Endothelial cell of umbilical vein (primary cell): Measurements from ENCODE around the gene QSOX2. TPM values are rescaled to one million over a fixed set of nuclear protein-coding genes. Genes with fewer than 3 reads are reported as not detected.

Source experiments
- BruUV-seq: library from RNA; stranded (reverse); fragments of 400-500 nt; replicated peaks from 2 replicates; lab custom pipeline; 2021; lab: Mats Ljungman, UMichigan
- CTCF ChIA-PET: fragments of 300-600, 350-600 bp; sonication (Branson Sonifier 250); formaldehyde crosslinking; loops from one replicate; lab custom pipeline; 2021; ENCODE audit warnings: antibody characterized with exemption, inconsistent platforms; lab: Charles Lee
- POLR2A ChIA-PET: fragments of 300-600, 350-600 bp; sonication (Branson Sonifier 250); formaldehyde crosslinking; loops from one replicate; lab custom pipeline; 2021; ENCODE audit warnings: antibody characterized with exemption, inconsistent platforms; lab: Charles Lee
- DNase-seq: peaks from one replicate; pipeline ENCODE4 v3.0.0-alpha.2; 2011; ENCODE audit warnings: low read depth, low spot score
- FAIRE-seq: peaks from 2 replicates; lab custom pipeline; 2011; peaks lifted over from hg19 to GRCh38; lab: Jason Lieb, UNC
- H2AFZ ChIP-seq: 2 replicates; pipeline ENCODE4 v1.6.0; 2012; ENCODE audit warnings: low read depth, low read length, control low read depth, inconsistent platforms
- H3K27ac ChIP-seq: 2 replicates; pipeline ENCODE4 v1.5.1; 2011; ENCODE audit warnings: low read depth, mild to moderate bottlenecking, control low read depth, low read length, moderate library complexity; ENCODE audit not compliant: insufficient read depth
- H3K27me3 ChIP-seq, 2 experiments: 2 replicates each; pipeline versions ENCODE4 v1.6.0 to v1.6.1; 2011; ENCODE audit warnings: low read length in 2 of 2, mixed read lengths in 1 of 2; ENCODE audit not compliant: control insufficient read depth in 2 of 2, insufficient read depth in 2 of 2
- H3K36me3 ChIP-seq, 2 experiments: 2 replicates in 1 of 2; 3 replicates in 1 of 2; pipeline ENCODE4 v1.5.1; 2011; ENCODE audit warnings: low read length in 2 of 2, mild to moderate bottlenecking in 1 of 2, moderate library complexity in 1 of 2; ENCODE audit not compliant: control insufficient read depth in 2 of 2, insufficient read depth in 2 of 2; ENCODE audit errors: extremely low read depth in 1 of 2
- H3K4me1 ChIP-seq: 3 replicates; pipeline ENCODE4 v1.5.1; 2011; ENCODE audit warnings: mild to moderate bottlenecking, low read length; ENCODE audit not compliant: control insufficient read depth, insufficient read depth; ENCODE audit errors: extremely low read depth
- H3K4me2 ChIP-seq: 2 replicates; pipeline ENCODE4 v1.6.1; 2011; ENCODE audit warnings: low read length, control low read depth, mixed read lengths; ENCODE audit not compliant: insufficient read depth
- H3K4me3 ChIP-seq, 3 experiments: fragments of 200-600 bp in 1 of 3; sonication (generic), shearing (Covaris generic) in 1 of 3; replicated peaks in 1 of 3; 2 replicates each; pipeline ENCODE4 v1.5.1; 2011 to 2016; ENCODE audit warnings: control low read depth in 3 of 3, low read length in 3 of 3, mild to moderate bottlenecking in 2 of 3, inconsistent platforms in 1 of 3, low read depth in 1 of 3, moderate library complexity in 1 of 3; ENCODE audit not compliant: insufficient read depth in 1 of 3
- H3K79me2 ChIP-seq: 2 replicates; pipeline ENCODE4 v1.6.0; 2012; ENCODE audit warnings: low read length, inconsistent platforms; ENCODE audit not compliant: control insufficient read depth, insufficient read depth
- H3K9ac ChIP-seq: replicated peaks from 2 replicates; pipeline ENCODE3; 2011; ENCODE audit warnings: low read length, control low read depth; ENCODE audit not compliant: insufficient read depth; ENCODE audit errors: extremely low read depth
- H3K9me1 ChIP-seq: replicated peaks from 3 replicates; pipeline ENCODE4 v1.6.0; 2011; ENCODE audit warnings: mild to moderate bottlenecking, low read length; ENCODE audit not compliant: control insufficient read depth, insufficient read depth; ENCODE audit errors: extremely low read depth
- H3K9me3 ChIP-seq: replicated peaks from 2 replicates; pipeline ENCODE4 v1.5.1; 2012; ENCODE audit warnings: low read length, inconsistent platforms; ENCODE audit not compliant: control insufficient read depth, insufficient read depth
- H4K20me1 ChIP-seq: replicated peaks from 2 replicates; pipeline ENCODE3; 2011; ENCODE audit warnings: mild to moderate bottlenecking, low read length; ENCODE audit not compliant: control insufficient read depth, insufficient read depth; ENCODE audit errors: extremely low read depth
- EZH2 ChIP-seq: IDR thresholded peaks from 2 replicates; pipeline ENCODE4 v1.6.1; 2012; ENCODE audit warnings: borderline replicate concordance, low read depth, mild to moderate bottlenecking, moderate library complexity, low read length, inconsistent platforms; ENCODE audit not compliant: severe bottlenecking
- FOS ChIP-seq: IDR thresholded peaks from 2 replicates; pipeline ENCODE4 v1.6.1; 2011; ENCODE audit warnings: mild to moderate bottlenecking, low read length, moderate library complexity, borderline replicate concordance; ENCODE audit not compliant: insufficient read depth
- GATA2 ChIP-seq: IDR thresholded peaks from 2 replicates; pipeline ENCODE4 v1.7.0; 2011; ENCODE audit warnings: low read depth, mild to moderate bottlenecking, moderate library complexity, mixed read lengths, low read length; ENCODE audit not compliant: insufficient read length, insufficient read depth
- JUN ChIP-seq: IDR thresholded peaks from 2 replicates; pipeline ENCODE4 v1.6.1; 2011; ENCODE audit warnings: borderline replicate concordance, low read depth; ENCODE audit not compliant: insufficient read length, insufficient read depth
- MYC ChIP-seq: IDR thresholded peaks from one replicate; pipeline ENCODE4 v1.6.1; 2011; ENCODE audit warnings: mild to moderate bottlenecking, low read depth, low read length
- POLR2A ChIP-seq: IDR thresholded peaks from 2 replicates; pipeline ENCODE4 v1.6.1; 2012; ENCODE audit warnings: low read depth, mild to moderate bottlenecking, control low read depth, low read length
- POLR2AphosphoS5 ChIP-seq: IDR thresholded peaks from 2 replicates; pipeline ENCODE4 v1.6.1; 2012; ENCODE audit warnings: low read depth, mild to moderate bottlenecking, control low read depth, low read length, moderate library complexity; ENCODE audit not compliant: insufficient read depth
- dilution Hi-C: fragments of 300-500 bp; cut with MboI; formaldehyde crosslinking; loops from one replicate; pipeline ENCODE4 v1.15.0; 2019; ENCODE audit warnings: low sequenced_read_pairs; ENCODE audit not compliant: extremely low pct_ligation_motif_present
- intact Hi-C: fragments of 100-400 bp; cut with micrococcal nuclease; formaldehyde crosslinking; loops from one replicate; pipeline ENCODE4 v1.10.0; 2022
- polyA plus RNA-seq, 4 experiments: library from polyadenylated mRNA; depleted of rRNA in 3 of 4; stranded (reverse) in 3 of 4; unstranded in 1 of 4; fragments of >200 nt; gene quantifications; 2 replicates each; pipeline versions ENCODE4 v1.2.1 to v1.2.3, GENCODE V29; 2011 to 2012; ENCODE audit warnings: missing spikeins in 1 of 4
- total RNA-seq: library from RNA; stranded (reverse); gene quantifications from 2 replicates; pipeline ENCODE4 v1.2.3, GENCODE V29; 2021
- TF ChIP-seq, protein P1 (sequence below): IDR thresholded peaks from 2 replicates; pipeline ENCODE4 v1.6.1; 2011; ENCODE audit not compliant: insufficient read depth, insufficient read length
- TF ChIP-seq, protein P2 (sequence below), 2 donors: IDR thresholded peaks; 1 replicate in 1 of 2; 2 replicates in 1 of 2; pipeline ENCODE4 v1.5.1; 2011; ENCODE audit warnings: low read length in 2 of 2, mild to moderate bottlenecking in 2 of 2, moderate library complexity in 2 of 2, control low read depth in 1 of 2, inconsistent platforms in 1 of 2, low read depth in 1 of 2; ENCODE audit not compliant: insufficient read depth in 1 of 2; ENCODE audit errors: extremely low read depth in 1 of 2

The QSOX2 gene
- total and polyA plus RNA-seq, 2 donors (not counting 3 experiments of a cell fraction or from before 2014, with no cell fraction given): 16.4 to 23.4 TPM

DNA sequence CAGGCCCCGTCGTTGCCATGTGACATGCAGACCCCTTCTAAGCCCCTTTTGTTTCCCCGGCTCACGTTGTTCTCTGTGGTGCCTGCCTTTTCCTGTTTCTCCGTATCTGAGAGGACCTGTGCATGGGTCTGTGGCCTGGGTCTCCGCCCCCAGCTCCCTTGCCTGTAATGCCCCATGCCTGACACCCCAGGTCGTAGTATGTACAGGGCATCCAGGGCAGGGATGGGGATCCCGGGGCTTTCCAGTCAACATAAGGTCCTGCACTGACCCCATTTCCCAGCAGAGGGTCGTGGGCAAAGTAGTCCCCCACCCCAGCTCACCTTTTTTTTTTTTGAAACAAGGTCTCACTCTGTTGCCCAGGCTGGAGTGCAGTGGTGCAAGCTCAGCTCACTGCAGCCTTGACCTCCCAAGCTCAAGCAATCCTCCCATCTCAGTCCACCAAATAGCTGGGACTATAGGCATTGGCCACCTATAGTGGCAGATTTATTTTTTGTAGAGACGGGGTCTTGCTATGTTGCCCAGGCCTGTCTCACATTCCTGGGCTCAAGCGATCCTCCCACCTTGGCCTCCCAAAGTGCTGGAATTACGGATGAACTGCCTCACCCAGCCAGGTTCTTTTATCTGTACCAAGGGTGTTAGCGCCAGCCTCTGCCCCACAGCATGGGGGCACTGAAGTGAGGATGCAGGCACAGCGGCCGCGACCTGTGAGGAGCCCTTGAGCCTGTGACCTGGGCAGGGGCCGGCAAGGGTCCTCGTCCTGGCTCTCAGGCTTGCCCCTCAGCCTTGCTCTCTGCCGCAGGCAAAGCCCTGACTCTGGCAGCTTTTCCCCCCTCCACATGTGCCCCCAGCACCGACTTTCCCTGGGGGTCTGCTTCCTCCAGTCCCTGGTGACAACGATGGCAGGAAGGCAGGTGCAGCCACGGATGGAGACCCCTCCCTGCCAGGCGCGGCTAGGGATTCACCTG lies 19.1 kb upstream of the QSOX2 start:
- DNase-seq (no peak), FAIRE-seq (no peak)
- Histone ChIP-seq H3K9ac (no peak overlapping the region), H3K9me1 (no peaks in the 10 kb centered on the region), H3K36me3 (no peaks in the 10 kb centered on the region), H3K27ac (no peak overlapping the region), H3K79me2 (no peaks in the 10 kb centered on the region), H3K4me3 (no peak overlapping the region), H3K4me1 (no peaks in the 10 kb centered on the region), H3K27me3 (peaks cover 0 to 4% of the 10 kb centered on the region in 2 experiments), H2AFZ (no peak overlapping the region), H3K4me2 (no peak overlapping the region), H3K9me3 (no peaks in the 10 kb centered on the region), H4K20me1 (no peaks in the 10 kb centered on the region)
- intact Hi-C loops: no loop called here
- dilution Hi-C loops: no loop called here
- ChIA-PET POLR2A (interaction anchor here (0.6 kb wide), 1 partner anchor 225 kb away, joined by 3 read pairs; no protein-coding TSS in a partner anchor), CTCF (no interaction called here)
- TF ChIP-seq POLR2AphosphoS5: no peak
- no peak for TF ChIP-seq FOS
- TF ChIP-seq, protein P1, sequence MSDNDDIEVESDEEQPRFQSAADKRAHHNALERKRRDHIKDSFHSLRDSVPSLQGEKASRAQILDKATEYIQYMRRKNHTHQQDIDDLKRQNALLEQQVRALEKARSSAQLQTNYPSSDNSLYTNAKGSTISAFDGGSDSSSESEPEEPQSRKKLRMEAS: no peak
- TF ChIP-seq POLR2A: no peak
- TF ChIP-seq GATA2: no peak
- no TSS peak for BruUV-seq

DNA sequence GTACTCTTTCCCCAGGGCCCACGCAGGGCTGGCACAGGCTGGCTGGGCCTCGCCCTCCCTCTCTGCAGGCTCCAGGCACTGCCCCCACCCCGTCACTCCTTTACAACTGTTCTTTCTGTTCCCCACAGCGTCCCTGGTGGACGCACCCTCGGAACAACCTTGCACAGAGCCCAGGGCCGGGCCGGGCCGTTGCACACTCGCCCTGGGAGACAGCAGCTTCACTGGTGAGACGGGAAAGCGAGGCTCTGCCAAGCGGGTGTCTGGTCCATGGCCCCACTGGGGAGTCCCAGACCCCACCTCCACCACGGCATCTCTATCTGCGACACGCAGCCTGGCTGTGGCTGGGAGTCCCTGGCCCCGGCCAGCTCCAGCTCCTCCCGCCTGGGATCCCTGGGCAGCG lies 18.4 kb upstream of the QSOX2 start:
- H3K9me1 ChIP-seq: no peaks in the 10 kb centered on the region
- ChIA-PET POLR2A (interaction anchor here (0.6 kb wide), 1 partner anchor 226 kb away, joined by 3 read pairs; no protein-coding TSS in a partner anchor), CTCF (no interaction called here)
- FAIRE-seq: no peak
- intact Hi-C loops: no loop called here
- H3K36me3 ChIP-seq: no peaks in the 10 kb centered on the region
- TF ChIP-seq POLR2AphosphoS5: no peak
- TF ChIP-seq JUN: no peak
- no peak for TF ChIP-seq MYC
- no peak for TF ChIP-seq FOS
- no peak for TF ChIP-seq EZH2
- TF ChIP-seq, protein P2, sequence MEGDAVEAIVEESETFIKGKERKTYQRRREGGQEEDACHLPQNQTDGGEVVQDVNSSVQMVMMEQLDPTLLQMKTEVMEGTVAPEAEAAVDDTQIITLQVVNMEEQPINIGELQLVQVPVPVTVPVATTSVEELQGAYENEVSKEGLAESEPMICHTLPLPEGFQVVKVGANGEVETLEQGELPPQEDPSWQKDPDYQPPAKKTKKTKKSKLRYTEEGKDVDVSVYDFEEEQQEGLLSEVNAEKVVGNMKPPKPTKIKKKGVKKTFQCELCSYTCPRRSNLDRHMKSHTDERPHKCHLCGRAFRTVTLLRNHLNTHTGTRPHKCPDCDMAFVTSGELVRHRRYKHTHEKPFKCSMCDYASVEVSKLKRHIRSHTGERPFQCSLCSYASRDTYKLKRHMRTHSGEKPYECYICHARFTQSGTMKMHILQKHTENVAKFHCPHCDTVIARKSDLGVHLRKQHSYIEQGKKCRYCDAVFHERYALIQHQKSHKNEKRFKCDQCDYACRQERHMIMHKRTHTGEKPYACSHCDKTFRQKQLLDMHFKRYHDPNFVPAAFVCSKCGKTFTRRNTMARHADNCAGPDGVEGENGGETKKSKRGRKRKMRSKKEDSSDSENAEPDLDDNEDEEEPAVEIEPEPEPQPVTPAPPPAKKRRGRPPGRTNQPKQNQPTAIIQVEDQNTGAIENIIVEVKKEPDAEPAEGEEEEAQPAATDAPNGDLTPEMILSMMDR (IDR thresholded peaks at IDR 0.05; ENCODE audit: extremely low read depth in 1 of 2, insufficient read depth in 1 of 2, low read depth in 1 of 2, low read length in 2 of 2): no peak
- no peak for TF ChIP-seq GATA2
- TF ChIP-seq POLR2A: no peak
- TF ChIP-seq, protein P1: no peak
- dilution Hi-C loops: no loop called here
- H3K4me3 ChIP-seq: no peak overlapping the region
- no peaks in the 10 kb centered on the region for H3K4me1 ChIP-seq
- H2AFZ ChIP-seq: no peak overlapping the region
- peaks cover 0 to 4% of the 10 kb centered on the region in 2 experiments for H3K27me3 ChIP-seq
- no peak overlapping the region for H3K4me2 ChIP-seq
- H3K9me3 ChIP-seq: no peaks in the 10 kb centered on the region
- H3K79me2 ChIP-seq: no peaks in the 10 kb centered on the region
- BruUV-seq: no TSS peak
- no peak for DNase-seq
- H4K20me1 ChIP-seq: no peaks in the 10 kb centered on the region
- no peak overlapping the region for H3K27ac ChIP-seq
- no peak overlapping the region for H3K9ac ChIP-seq
